A549 treated with CpdA at 1 μM for 4 hours (cell line): Measurements from ENCODE around the gene MAFB. TPM values are rescaled to one million over a fixed set of nuclear protein-coding genes. Genes with fewer than 3 reads are reported as not detected.

ENCODE experiments used
- total RNA-seq: library from RNA; stranded (reverse); fragments of 200-300 nt; extraction: Qiagen RNA extraction; gene quantifications from 5 replicates; pipeline ENCODE4 v1.2.3, GENCODE V29; 2022; ENCODE audit warnings: low read depth

Gene MAFB
- total RNA-seq = 0.03 to 0.08 TPM (median 0.06 TPM) in 4 of 5 replicates, not detected in the other

DNA sequence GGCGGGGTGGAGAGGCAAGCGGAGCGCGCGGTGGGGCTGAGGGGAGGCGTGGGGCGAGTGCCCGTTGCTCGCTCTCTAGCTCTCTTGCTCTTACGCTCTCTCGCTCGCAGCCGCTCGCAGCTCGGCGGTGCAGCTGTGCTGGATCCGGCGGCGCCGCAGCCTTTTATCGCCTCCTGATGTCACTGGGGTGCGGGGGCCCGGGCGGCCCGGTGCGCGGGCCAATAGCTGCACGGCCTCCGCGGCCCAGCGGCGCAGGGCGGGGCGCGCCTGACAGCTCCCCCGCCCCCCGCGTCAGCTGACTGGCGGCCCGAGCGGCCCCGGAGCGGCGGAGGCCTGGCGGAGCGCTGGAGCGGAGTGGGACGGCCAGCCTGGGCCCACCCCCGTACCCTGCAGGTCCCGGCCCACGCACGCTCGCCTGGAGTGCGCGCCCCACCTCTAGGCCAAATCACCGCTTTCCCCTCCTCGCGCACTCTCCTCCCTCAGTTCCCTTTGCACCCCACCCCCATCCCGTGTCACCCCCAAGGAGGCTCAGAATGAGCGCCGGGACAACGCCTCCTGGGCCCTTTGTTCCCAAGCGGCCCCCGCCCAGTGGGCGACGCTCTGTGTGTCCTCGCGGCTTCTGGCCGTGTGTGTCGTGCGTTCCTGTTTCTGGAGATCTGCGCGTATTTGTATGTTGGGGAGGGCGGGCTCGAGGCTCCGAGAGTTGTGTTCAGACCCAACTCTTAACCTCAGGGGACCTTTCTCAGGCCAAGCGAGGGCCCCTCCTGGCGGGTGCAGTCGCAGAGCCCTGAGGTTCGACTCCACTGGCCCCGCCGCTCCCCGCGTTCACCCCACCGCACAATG is at the start of gene MAFB:
Gene MAFB (minus strand): TSS at position 137 of the 843 bp plus-strand sequence. CDS start 386 bp downstream, outside the sequence.

